HAP-1 (cell line): ENCODE measurements around the gene LGALSL.
"Not testable (repeated sequence)": the region's sequence is repeated elsewhere in the genome, so short reads cannot be mapped to it uniquely, and the experiment has no call there.

ENCODE experiments used
- DNase-seq, 2 experiments: peaks; one replicate each; pipeline ENCODE4 v3.0.0-alpha.2; 2016 to 2020; ENCODE audit warnings: low spot score in 2 of 2
- H3K27me3 ChIP-seq: fragments of 250-450 bp; sonication (Bioruptor Pico); 2 replicates; pipeline ENCODE4 v1.5.1; 2020; ENCODE audit warnings: low read depth, mild to moderate bottlenecking, moderate library complexity
- H3K36me3 ChIP-seq: fragments of 250-450 bp; sonication (Bioruptor Pico); replicated peaks from 2 replicates; pipeline ENCODE4 v1.5.1; 2020; ENCODE audit warnings: mild to moderate bottlenecking
- H3K4me1 ChIP-seq: fragments of 250-450 bp; sonication (Bioruptor Pico); 2 replicates; pipeline ENCODE4 v1.5.1; 2020; ENCODE audit warnings: mild to moderate bottlenecking
- H3K4me3 ChIP-seq: fragments of 250-450 bp; sonication (Bioruptor Pico); 2 replicates; pipeline ENCODE4 v1.5.1; 2020; ENCODE audit warnings: mild to moderate bottlenecking, moderate library complexity
- H3K9me3 ChIP-seq: fragments of 250-450 bp; sonication (Bioruptor Pico); 2 replicates; pipeline ENCODE4 v1.5.1; 2020; ENCODE audit warnings: mild to moderate bottlenecking, moderate library complexity
- in situ Hi-C: fragments of 300-500 bp; cut with MboI; formaldehyde crosslinking; loops from 3 replicates; pipeline ENCODE4 v1.14.3; 2020; ENCODE audit warnings: low sequenced_read_pairs, inconsistent platforms, mixed read lengths

The LGALSL gene

DNA sequence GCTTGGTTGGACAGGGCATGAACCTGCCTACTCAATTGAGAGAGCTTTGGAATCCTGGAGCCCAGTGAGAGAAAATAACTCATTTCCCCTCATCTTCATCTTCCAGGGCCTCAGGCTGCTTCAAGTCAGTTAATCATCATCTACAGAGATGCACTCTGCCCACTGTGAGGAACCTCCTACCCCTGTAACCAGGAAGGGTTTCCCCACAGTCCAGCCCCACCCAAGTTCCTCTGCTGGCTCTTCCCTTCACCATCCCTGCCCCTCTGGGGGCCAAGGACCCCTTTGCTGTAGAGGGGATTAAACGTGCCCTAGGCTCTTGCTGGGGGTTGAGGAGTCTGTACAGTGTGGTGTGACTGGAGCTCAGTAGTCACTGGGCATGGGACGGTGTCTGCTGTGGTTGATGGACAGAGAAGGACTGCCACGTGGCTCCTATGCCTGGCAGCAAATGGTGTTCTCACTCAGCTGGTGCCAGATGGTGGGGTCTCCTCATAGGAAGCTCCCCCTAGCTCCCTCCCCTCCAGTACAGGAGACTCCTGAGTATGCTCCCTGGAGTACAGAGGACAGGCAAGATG is 29.5 kb upstream of the LGALSL start:
- in situ Hi-C loops: no loop called here
- Histone ChIP-seq H3K4me1 (peaks cover 8% of the 10 kb centered on the region), H3K36me3 (no peaks in the 10 kb centered on the region), H3K4me3 (no peak overlapping the region), H3K9me3 (no peaks in the 10 kb centered on the region), H3K27me3 (peaks cover 10% of the 10 kb centered on the region; the same call in 1 of the 2 replicates)
- no peak for DNase-seq

DNA sequence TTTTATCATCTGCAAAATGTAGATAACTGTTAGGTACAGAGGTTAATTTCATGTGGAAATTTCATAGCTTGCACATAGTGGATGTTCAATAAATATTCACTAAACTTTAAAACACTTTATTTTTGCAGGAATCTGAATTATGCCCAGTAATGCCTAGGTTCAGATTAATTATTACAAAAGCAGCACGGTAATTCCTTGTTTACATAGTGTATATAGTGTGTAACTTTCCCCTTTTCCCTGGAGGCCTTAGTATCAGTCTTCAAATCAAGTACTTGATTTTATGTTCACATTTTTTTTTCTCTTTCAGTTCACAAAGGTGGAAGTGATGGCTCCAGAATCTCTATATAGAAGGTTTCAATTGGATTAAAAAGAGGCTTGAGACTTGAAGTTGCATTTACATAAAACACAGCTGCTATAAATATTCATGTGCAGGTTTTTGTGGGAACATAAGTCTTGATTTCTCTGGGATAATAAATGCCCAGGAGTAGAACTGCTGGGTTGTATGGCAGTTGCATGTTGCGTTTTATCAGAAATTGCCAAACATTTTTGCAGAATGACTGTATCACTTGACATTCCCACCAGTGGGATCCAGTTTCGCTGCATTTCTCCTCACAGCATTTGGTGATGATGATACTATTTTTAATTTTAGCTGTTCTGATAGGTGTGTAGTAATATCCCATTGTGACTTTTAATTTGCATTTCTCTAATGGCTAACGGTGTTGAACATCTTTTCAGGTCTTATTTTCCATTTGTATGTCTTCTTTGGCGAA is 27.6 kb upstream of the LGALSL start:
- peak in 1 of 2 experiments; percentile 37 for DNase-seq
- H3K4me1 ChIP-seq: peaks cover 8% of the 10 kb centered on the region
- H3K9me3 ChIP-seq: no peaks in the 10 kb centered on the region
- no peak overlapping the region for H3K4me3 ChIP-seq
- peaks cover 10% of the 10 kb centered on the region; the same call in 1 of the 2 replicates for H3K27me3 ChIP-seq
- in situ Hi-C loops: no loop called here
- H3K36me3 ChIP-seq: no peaks in the 10 kb centered on the region

DNA sequence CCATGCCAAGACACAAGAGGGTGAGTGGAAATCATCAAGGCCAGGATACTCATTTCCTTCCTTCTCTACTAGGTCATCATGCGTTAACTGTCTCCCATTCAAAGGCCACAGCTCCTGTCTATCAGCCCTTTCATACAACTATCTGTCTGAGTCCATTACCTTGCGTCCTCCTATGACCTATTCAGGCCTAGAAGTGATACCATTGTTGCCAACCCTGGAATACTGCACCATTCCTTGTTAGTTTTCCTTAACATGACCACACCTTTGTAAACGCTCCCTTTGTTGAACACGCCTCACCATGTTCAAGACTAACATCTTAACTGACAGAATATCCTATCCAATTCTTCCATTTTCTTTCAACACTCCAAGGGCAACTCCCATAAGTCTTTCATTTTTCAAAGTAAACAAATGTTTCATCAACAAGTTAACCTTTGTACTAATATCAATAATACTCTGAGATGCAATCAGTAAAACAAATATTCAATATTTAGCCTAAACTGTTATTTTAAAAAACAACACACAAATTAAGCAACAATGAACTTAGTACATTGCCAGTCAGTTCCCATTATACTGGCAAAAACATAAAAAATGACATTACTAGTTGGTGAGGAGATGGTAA is 19.8 kb upstream of the LGALSL start:
- in situ Hi-C loops: no loop called here
- no peaks in the 10 kb centered on the region for H3K36me3 ChIP-seq
- peaks cover 6% of the 10 kb centered on the region for H3K4me1 ChIP-seq
- H3K27me3 ChIP-seq: peaks cover 20% of the 10 kb centered on the region
- peaks cover 4% of the 10 kb centered on the region; the same call in 1 of the 2 replicates for H3K9me3 ChIP-seq
- no peak overlapping the region for H3K4me3 ChIP-seq
- no peak for DNase-seq

DNA sequence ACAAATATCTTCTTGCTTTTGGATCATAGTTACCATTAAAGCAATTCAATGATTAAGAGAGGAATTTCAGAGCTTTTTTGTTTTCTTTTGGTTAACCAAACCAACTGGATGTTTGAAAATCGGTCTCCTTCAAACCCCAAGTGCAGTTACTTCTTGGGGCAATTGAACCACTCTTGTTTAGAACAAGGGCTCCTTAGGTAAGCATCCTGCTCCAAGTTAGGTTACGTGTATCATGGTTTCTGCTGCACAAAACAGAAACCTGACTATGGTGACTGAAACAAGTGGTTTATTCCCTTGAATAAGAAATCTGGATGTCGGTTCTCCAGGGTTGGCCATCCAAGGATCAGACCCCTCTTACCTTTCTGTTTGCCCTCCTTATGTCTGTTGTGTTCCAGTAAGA is 16.1 kb upstream of the LGALSL start:
- peaks cover 29% of the 10 kb centered on the region for H3K4me1 ChIP-seq
- in situ Hi-C loops: no loop called here
- no peak overlapping the region for H3K4me3 ChIP-seq
- no peaks in the 10 kb centered on the region for H3K36me3 ChIP-seq
- H3K9me3 ChIP-seq: no peaks in the 10 kb centered on the region
- no peak for DNase-seq
- peaks cover 16% of the 10 kb centered on the region for H3K27me3 ChIP-seq

DNA sequence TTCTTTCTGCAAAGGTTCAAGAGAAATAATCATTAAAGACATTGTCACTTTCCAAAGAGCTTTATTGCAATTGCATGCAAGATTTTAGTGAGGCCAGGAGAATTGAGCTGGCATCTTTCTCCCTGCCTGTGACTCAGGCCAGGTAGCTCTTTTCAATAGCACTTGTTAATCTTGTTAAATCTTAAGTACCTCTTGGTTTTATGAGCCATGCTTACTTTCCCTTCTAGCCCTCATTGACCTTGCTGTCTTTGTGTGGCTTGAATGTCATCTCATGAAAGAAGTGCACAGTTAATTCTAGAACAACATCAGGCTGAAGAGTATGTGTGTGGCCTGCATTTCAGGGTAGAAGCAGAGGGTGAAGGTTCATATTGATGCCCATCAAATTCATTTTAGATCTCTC is 14.8 kb upstream of the LGALSL start:
- DNase-seq: peak; percentile 43 to 90

DNA sequence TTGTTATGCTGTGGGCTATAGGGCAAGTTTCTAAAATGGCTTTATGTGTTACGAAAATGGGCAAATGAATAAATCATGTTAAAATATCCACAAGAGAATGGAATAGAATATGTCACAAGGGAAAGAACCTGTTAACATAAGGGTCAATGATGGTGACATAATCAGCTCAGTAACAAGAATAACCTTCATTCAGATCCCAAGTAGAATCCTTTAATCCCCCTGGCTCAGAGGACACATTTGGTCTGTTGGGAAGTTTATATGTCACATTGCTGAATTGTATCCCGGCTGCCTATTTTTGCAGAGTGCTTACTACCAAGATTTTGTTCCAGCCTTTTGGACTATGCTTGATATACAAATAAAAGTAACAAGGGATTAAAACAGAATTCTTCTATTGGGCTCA is 13.1 kb upstream of the LGALSL start:
- Histone ChIP-seq H3K4me1 (peaks cover 30% of the 10 kb centered on the region), H3K36me3 (no peaks in the 10 kb centered on the region), H3K9me3 (no peaks in the 10 kb centered on the region), H3K4me3 (no peak overlapping the region), H3K27me3 (peaks cover 11% of the 10 kb centered on the region)
- in situ Hi-C loops: no loop called here
- peak; percentile 40 to 75 for DNase-seq

More for the DNA sequence above, 14.8 kb upstream of the LGALSL start:
- no peak overlapping the region for H3K4me3 ChIP-seq
- peaks cover 16% of the 10 kb centered on the region for H3K27me3 ChIP-seq
- no peaks in the 10 kb centered on the region for H3K9me3 ChIP-seq
- H3K36me3 ChIP-seq: no peaks in the 10 kb centered on the region
- peaks cover 29% of the 10 kb centered on the region for H3K4me1 ChIP-seq
- in situ Hi-C loops: no loop called here

DNA sequence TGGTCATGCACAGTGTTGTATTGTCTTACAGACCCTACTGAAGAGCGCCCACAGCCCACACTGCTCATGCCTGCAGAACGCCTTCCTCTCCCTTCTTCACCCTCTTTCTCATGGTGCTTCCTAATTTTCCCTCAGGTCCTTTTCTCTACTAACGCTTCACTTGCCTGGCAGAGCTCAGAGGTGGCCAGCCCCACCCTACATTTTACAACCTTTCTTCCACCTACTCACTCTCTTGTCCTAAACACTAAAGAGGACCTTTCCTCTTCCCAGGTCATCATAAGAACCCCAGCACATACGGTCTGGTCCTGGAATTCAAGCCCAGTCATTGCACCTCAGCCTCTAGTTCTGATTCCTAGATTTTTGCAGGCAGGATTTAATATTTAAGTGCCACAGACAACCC is 11.7 kb upstream of the LGALSL start:
- no peak for DNase-seq
- no peaks in the 10 kb centered on the region for H3K9me3 ChIP-seq
- H3K4me1 ChIP-seq: peaks cover 36% of the 10 kb centered on the region
- H3K4me3 ChIP-seq: no peak overlapping the region
- H3K27me3 ChIP-seq: peaks cover 11% of the 10 kb centered on the region
- H3K36me3 ChIP-seq: no peaks in the 10 kb centered on the region
- in situ Hi-C loops: no loop called here

DNA sequence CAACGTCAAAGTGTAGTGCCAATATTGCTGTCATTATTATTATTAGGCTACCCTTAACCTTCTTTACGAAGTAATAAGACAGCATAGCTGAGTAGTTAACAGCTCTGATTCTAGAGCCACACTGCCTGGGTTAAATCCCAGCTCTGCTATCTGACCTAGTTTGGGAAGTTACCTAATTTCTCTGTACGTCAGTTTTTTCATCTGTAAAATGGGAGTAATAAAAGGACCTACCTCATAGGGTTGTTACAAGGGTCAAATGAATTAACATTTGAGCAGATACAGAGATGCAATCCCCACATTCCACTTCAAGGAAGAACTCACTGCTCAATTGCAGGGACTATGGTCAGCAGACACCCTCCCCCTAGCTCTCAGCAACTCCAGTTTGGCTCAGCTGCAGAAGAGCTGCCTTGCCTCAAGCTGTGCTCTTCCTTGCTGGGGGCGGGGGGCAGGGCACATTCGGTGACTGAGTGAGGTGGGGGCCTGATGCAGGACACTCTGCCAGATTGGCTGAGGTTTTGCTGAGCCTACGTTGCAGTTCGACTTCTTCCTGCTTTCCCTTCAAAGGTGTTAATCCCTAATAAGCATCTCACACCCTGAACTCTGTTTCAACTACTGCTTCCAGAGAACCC is 11.0 kb upstream of the LGALSL start:
- no peak overlapping the region for H3K4me3 ChIP-seq
- no peaks in the 10 kb centered on the region for H3K36me3 ChIP-seq
- no peak for DNase-seq
- peaks cover 37% of the 10 kb centered on the region for H3K4me1 ChIP-seq
- in situ Hi-C loops: no loop called here
- H3K9me3 ChIP-seq: no peaks in the 10 kb centered on the region
- H3K27me3 ChIP-seq: peaks cover 4% of the 10 kb centered on the region

DNA sequence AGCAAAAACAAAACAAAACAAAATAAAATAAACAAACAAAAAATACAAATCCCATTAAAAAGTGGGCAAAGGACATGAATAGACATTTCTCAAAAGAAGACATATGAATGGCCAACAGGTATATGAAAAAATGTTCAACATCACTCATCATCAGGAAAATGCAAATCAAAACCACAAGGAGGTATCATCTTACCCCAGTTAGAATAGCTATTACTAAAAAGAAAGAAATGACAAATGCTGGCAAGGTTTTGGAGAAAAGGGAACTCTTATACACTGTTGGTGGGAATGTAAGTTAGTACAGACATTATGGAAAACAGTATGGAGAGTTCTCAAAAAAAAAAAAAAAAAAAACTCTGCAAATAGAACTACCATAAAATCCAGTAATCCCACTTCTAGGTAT is 8.0 kb upstream of the LGALSL start:
- in situ Hi-C loops, H3K36me3 ChIP-seq, H3K4me3 ChIP-seq, H3K9me3 ChIP-seq, DNase-seq, H3K27me3 ChIP-seq: not testable (repeated sequence)
- peaks cover 44% of the 10 kb centered on the region for H3K4me1 ChIP-seq

DNA sequence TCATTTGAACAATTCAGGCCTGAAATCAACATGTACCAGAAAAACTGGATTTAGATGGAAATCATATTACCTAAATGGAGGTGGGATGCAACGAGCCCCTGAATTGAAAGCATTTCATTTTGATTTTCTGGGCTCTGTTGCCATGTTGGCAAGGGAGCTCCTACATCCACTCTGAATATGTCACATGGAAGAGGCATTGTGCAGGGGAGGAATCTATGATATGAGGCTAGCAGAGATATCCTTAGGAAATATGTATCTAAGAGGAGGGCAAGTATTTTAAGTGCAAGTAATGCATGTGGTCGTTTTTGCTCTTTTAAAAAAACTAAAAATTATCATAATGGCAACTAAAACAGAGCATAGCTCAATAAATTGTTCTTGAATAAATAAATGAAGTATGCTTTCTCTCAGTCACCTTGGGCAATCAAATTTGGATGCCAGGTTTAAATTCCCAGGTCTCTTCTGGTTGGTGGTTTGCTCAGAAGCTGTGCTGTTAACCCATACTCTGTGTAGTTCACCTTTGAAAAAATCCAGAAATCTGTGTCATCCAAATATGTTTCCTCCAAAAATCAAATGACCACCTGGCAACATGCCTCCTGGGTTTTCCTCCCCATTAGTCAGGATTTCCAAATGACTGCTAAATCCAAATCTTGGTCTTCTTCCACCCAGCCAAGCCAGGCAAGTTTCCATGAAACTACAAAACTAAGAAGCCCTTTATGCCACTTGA is 6.5 kb upstream of the LGALSL start:
- in situ Hi-C loops: no loop called here
- H3K9me3 ChIP-seq: no peaks in the 10 kb centered on the region
- H3K4me1 ChIP-seq: peaks cover 51% of the 10 kb centered on the region
- H3K4me3 ChIP-seq: no peak overlapping the region
- no peak for DNase-seq
- H3K36me3 ChIP-seq: no peaks in the 10 kb centered on the region; the same call in 1 of the 2 replicates
- H3K27me3 ChIP-seq: no peaks in the 10 kb centered on the region; the same call in 1 of the 2 replicates

DNA sequence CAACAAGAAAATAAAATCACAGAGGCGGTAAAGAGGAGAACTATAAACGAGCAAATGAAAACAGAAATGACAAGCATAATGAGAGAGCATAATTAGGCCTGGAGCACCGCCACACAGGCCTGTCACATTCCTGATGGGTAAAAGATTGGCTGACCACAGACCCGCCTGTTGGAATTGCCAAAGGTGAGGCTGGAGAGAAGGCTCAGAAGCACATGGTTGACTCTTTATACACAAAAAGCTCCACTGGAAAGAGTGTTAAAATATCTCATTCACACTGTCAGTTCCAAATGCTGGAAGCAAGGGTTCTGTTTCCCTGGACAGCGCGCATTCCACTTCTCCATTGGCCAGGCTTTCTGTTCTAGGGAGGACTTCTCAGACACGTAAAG is 5.9 kb upstream of the LGALSL start:
- Histone ChIP-seq H3K36me3 (no peaks in the 10 kb centered on the region; the same call in 1 of the 2 replicates), H3K9me3 (no peaks in the 10 kb centered on the region), H3K4me3 (no peak overlapping the region), H3K27me3 (no peaks in the 10 kb centered on the region), H3K4me1 (peaks cover 55% of the 10 kb centered on the region)
- in situ Hi-C loops: no loop called here
- peak in 1 of 2 experiments; percentile 39 for DNase-seq

DNA sequence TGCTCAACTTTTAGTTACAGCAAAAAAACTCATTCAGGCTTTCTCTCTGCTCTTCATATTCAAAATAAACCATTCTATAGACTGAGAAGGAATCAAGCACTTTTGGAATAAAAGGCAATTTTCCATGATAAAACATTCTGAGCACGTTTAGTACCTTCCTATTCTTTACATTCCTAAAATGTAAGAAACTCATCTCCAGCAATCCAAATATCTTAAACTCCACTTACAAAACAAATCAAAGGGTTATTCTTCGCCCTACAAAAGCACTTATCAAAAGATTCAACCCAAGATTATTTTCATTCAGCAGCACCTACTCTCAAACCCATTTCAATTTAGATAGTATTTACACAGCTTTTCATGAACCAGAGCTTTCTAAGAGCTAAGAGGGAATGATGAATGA is 2.9 kb upstream of the LGALSL start:
- peak in 1 of 2 experiments; percentile 97 for DNase-seq
- no peaks in the 10 kb centered on the region for H3K9me3 ChIP-seq
- in situ Hi-C loops: no loop called here
- H3K4me3 ChIP-seq: no peak overlapping the region
- H3K27me3 ChIP-seq: no peaks in the 10 kb centered on the region
- H3K36me3 ChIP-seq: peaks cover 9% of the 10 kb centered on the region
- peaks cover 59% of the 10 kb centered on the region for H3K4me1 ChIP-seq
